Neural progenitor cell (in vitro differentiated cells): ENCODE data around the gene C10orf71. TPM values are rescaled to one million over a fixed set of nuclear protein-coding genes. Genes with fewer than 3 reads are reported as not detected.

Experiments
- DNase-seq: peaks from one replicate; pipeline ENCODE4 v3.0.0-alpha.2; 2016; ENCODE audit warnings: low spot score
- H2AFZ ChIP-seq: fragments of 200-600 bp; sonication (generic); replicated peaks from 2 replicates; pipeline ENCODE4 v1.6.1; 2016; ENCODE audit warnings: antibody characterized with exemption
- H3F3A ChIP-seq: fragments of 200-600 bp; sonication (generic); 2 replicates; pipeline ENCODE4 v1.6.1; 2016; ENCODE audit warnings: antibody characterized with exemption, low read depth
- H3K27ac ChIP-seq: fragments of 200-600 bp; sonication (generic); 2 replicates; pipeline ENCODE4 v1.5.1; 2016; ENCODE audit warnings: mild to moderate bottlenecking
- H3K27me3 ChIP-seq: fragments of 200-600 bp; sonication (generic); 2 replicates; pipeline ENCODE4 v1.6.1; 2016; ENCODE audit warnings: mild to moderate bottlenecking, moderate library complexity
- H3K36me3 ChIP-seq: fragments of 200-600 bp; sonication (generic); 2 replicates; pipeline ENCODE4 v1.5.1; 2016
- H3K4me1 ChIP-seq: fragments of 200-600 bp; sonication (generic); 2 replicates; pipeline ENCODE4 v1.6.1; 2016; ENCODE audit warnings: mixed run types
- H3K4me2 ChIP-seq: fragments of 200-600 bp; sonication (generic); 2 replicates; pipeline ENCODE4 v1.6.1; 2016
- H3K4me3 ChIP-seq: fragments of 200-600 bp; sonication (generic); 2 replicates; pipeline ENCODE4 v1.5.1; 2016
- H3K79me2 ChIP-seq: fragments of 200-600 bp; sonication (generic); 2 replicates; pipeline ENCODE4 v1.6.1; 2016; ENCODE audit warnings: low read depth
- H3K9ac ChIP-seq: fragments of 200-600 bp; sonication (generic); 2 replicates; pipeline ENCODE4 v1.6.1; 2016
- H3K9me3 ChIP-seq: fragments of 200-600 bp; sonication (generic); 2 replicates; pipeline ENCODE4 v1.5.1; 2016; ENCODE audit warnings: low read depth
- H4K20me1 ChIP-seq: fragments of 200-600 bp; sonication (generic); 2 replicates; pipeline ENCODE4 v1.6.1; 2016; ENCODE audit warnings: low read depth
- H3K27ac Mint-ChIP-seq: 3 replicates; pipeline ENCODE4 v1.8.0; 2021; ENCODE audit warnings: mixed read lengths
- H3K27me3 Mint-ChIP-seq: 2 replicates; pipeline ENCODE4 v1.8.0; 2022; ENCODE audit warnings: low read depth, mild to moderate bottlenecking, inconsistent platforms, moderate library complexity, mixed read lengths; ENCODE audit not compliant: insufficient read depth
- H3K36me3 Mint-ChIP-seq: 3 replicates; pipeline ENCODE4 v1.8.0; 2021; ENCODE audit warnings: mixed read lengths
- H3K4me1 Mint-ChIP-seq: 3 replicates; pipeline ENCODE4 v1.8.0; 2021; ENCODE audit warnings: mixed read lengths
- H3K4me3 Mint-ChIP-seq: 3 replicates; pipeline ENCODE4 v1.8.0; 2021; ENCODE audit warnings: mild to moderate bottlenecking, moderate library complexity, mixed read lengths
- H3K9me3 Mint-ChIP-seq: 3 replicates; pipeline ENCODE4 v1.8.0; 2020; ENCODE audit warnings: mixed read lengths
- CTCF ChIP-seq: fragments of 200-600 bp; sonication (generic); IDR thresholded peaks from 2 replicates; pipeline ENCODE4 v1.5.1; 2017; ENCODE audit warnings: antibody characterized with exemption, mild to moderate bottlenecking
- EZH2 ChIP-seq: fragments of 200-600 bp; sonication (generic); IDR thresholded peaks from 2 replicates; pipeline ENCODE4 v1.6.1; 2017; ENCODE audit warnings: antibody characterized with exemption, mild to moderate bottlenecking, moderate library complexity
- EZH2phosphoT487 ChIP-seq: fragments of 200-600 bp; sonication (generic); IDR thresholded peaks from 2 replicates; pipeline ENCODE4 v1.6.1; 2017; ENCODE audit warnings: antibody characterized with exemption
- total RNA-seq: library from RNA; depleted of rRNA; stranded (reverse); fragments of >200 nt; gene quantifications from 2 replicates; pipeline ENCODE4 v1.2.3, GENCODE V29; 2015; ENCODE audit warnings: low replicate concordance

The C10orf71 gene
- total RNA-seq, 1 donor from 2014 or later = not detected

- H3K79me2 ChIP-seq = no peaks in the 10 kb centered on the region
- H3K4me2 ChIP-seq = no peak overlapping the region
- H3K27me3 ChIP-seq = no peaks in the 10 kb centered on the region
- no peaks in the 10 kb centered on the region for H3F3A ChIP-seq
- H3K9ac ChIP-seq = no peak overlapping the region
- Mint-ChIP-seq H3K9me3 (no peaks in the 10 kb centered on the region), H3K4me1 (no peaks in the 10 kb centered on the region), H3K27me3 (peaks cover 2% of the 10 kb centered on the region), H3K4me3 (no peak overlapping the region), H3K27ac (no peak overlapping the region), H3K36me3 (no peaks in the 10 kb centered on the region)
- H3K27ac ChIP-seq = no peak overlapping the region
- H3K9me3 ChIP-seq = no peaks in the 10 kb centered on the region
- no peaks in the 10 kb centered on the region for H4K20me1 ChIP-seq
- no peaks in the 10 kb centered on the region for H3K4me1 ChIP-seq
- no peaks in the 10 kb centered on the region for H3K36me3 ChIP-seq
- TF ChIP-seq CTCF (no peak), EZH2phosphoT487 (no peak), EZH2 (no peak)
- no peak for DNase-seq
- H3K4me3 ChIP-seq = no peak overlapping the region
- no peak overlapping the region for H2AFZ ChIP-seq
Observed at GRCh38 chr10:49369216-49370162, 70.5 kb downstream of the C10orf71 start.

GRCh38 chr10:49370326-49371100 lies 71.5 kb downstream of the C10orf71 start:
- no peak overlapping the region for H3K27ac Mint-ChIP-seq
- no peaks in the 10 kb centered on the region for H3K36me3 Mint-ChIP-seq
- Histone ChIP-seq H3K79me2 (no peaks in the 10 kb centered on the region), H3K4me2 (no peak overlapping the region), H3F3A (no peaks in the 10 kb centered on the region), H3K36me3 (no peaks in the 10 kb centered on the region), H3K4me3 (no peak overlapping the region), H4K20me1 (no peaks in the 10 kb centered on the region), H3K27ac (no peak overlapping the region), H3K27me3 (no peaks in the 10 kb centered on the region), H3K9ac (no peak overlapping the region), H3K4me1 (no peaks in the 10 kb centered on the region), H2AFZ (no peak overlapping the region), H3K9me3 (no peaks in the 10 kb centered on the region)
- peaks cover 2% of the 10 kb centered on the region for H3K27me3 Mint-ChIP-seq
- no peak overlapping the region for H3K4me3 Mint-ChIP-seq
- TF ChIP-seq CTCF = no peak
- no peak for DNase-seq
- no peaks in the 10 kb centered on the region for H3K4me1 Mint-ChIP-seq
- H3K9me3 Mint-ChIP-seq = no peaks in the 10 kb centered on the region

- H3K27ac Mint-ChIP-seq = no peak overlapping the region
- H3K4me1 Mint-ChIP-seq = no peaks in the 10 kb centered on the region
- Histone ChIP-seq H3K36me3 (no peaks in the 10 kb centered on the region), H3K27ac (no peak overlapping the region), H2AFZ (no peak overlapping the region), H3F3A (no peaks in the 10 kb centered on the region), H4K20me1 (no peaks in the 10 kb centered on the region), H3K27me3 (no peaks in the 10 kb centered on the region), H3K4me3 (no peak overlapping the region), H3K4me1 (no peaks in the 10 kb centered on the region), H3K79me2 (no peaks in the 10 kb centered on the region), H3K9ac (no peak overlapping the region), H3K4me2 (no peak overlapping the region), H3K9me3 (no peaks in the 10 kb centered on the region)
- no peak overlapping the region for H3K4me3 Mint-ChIP-seq
- no peaks in the 10 kb centered on the region for H3K36me3 Mint-ChIP-seq
- TF ChIP-seq CTCF (no peak), EZH2phosphoT487 (no peak), EZH2 (no peak)
- H3K9me3 Mint-ChIP-seq = no peaks in the 10 kb centered on the region
- peaks cover 3% of the 10 kb centered on the region for H3K27me3 Mint-ChIP-seq
- DNase-seq = no peak
Observed at GRCh38 chr10:49371967-49372366, 73.0 kb downstream of the C10orf71 start.
